ENCODE data around the gene NFILZ. TPM values are rescaled to one million over a fixed set of nuclear protein-coding genes. Genes with fewer than 3 reads are reported as not detected.
"Not testable (repeated sequence)": the region's sequence is repeated elsewhere in the genome, so short reads cannot be mapped to it uniquely, and the experiment has no call there.

NFILZ gene
- total RNA-seq, 1 donor from 2014 or later = not detected

- no peak for ATAC-seq
Measured at GRCh38 chr19:8611877-8612806, 18.3 kb upstream of the NFILZ start.

- no peak for ATAC-seq
Measured at GRCh38 chr19:8612807-8613171, 17.6 kb upstream of the NFILZ start.

GRCh38 chr19:8614455-8614854 lies 16.0 kb upstream of the NFILZ start:
- ATAC-seq = no peak

- no peak for ATAC-seq
Measured at GRCh38 chr19:8615024-8615423, 15.4 kb upstream of the NFILZ start.

GRCh38 chr19:8615813-8616596 lies 14.4 kb upstream of the NFILZ start:
- peak; percentile 35 for ATAC-seq

GRCh38 chr19:8616861-8617260 lies 13.6 kb upstream of the NFILZ start:
- no peak for ATAC-seq

- ATAC-seq = not testable (repeated sequence)
Measured at GRCh38 chr19:8617325-8617724, 13.1 kb upstream of the NFILZ start.

- no peak for ATAC-seq
Measured at GRCh38 chr19:8617984-8618383, 12.4 kb upstream of the NFILZ start.

- no peak for ATAC-seq
Measured at GRCh38 chr19:8618751-8619150, 11.7 kb upstream of the NFILZ start.

- ATAC-seq = not testable (repeated sequence)
Measured at GRCh38 chr19:8622886-8623285, 7.5 kb upstream of the NFILZ start.

- no peak for ATAC-seq
Measured at GRCh38 chr19:8626842-8627241, 3.6 kb upstream of the NFILZ start.

- no peak for ATAC-seq
Measured at GRCh38 chr19:8629184-8629583, 1.2 kb upstream of the NFILZ start.

- ATAC-seq = no peak
Measured at GRCh38 chr19:8630796-8631424, 477 bp downstream of the NFILZ start.

- peak; percentile 22 for ATAC-seq
Measured at GRCh38 chr19:8631425-8631819, 989 bp downstream of the NFILZ start.

- ATAC-seq = no peak
Measured at GRCh38 chr19:8635422-8635821, 5.0 kb downstream of the NFILZ start.

GRCh38 chr19:8637070-8637469 lies 6.6 kb downstream of the NFILZ start:
- ATAC-seq = not testable (repeated sequence)

- ATAC-seq = no peak
Measured at GRCh38 chr19:8638078-8638619, 7.7 kb downstream of the NFILZ start.

- no peak for ATAC-seq
Measured at GRCh38 chr19:8639821-8640401, 9.5 kb downstream of the NFILZ start.

GRCh38 chr19:8640402-8641004 lies 10.1 kb downstream of the NFILZ start:
- ATAC-seq = peak; percentile 32

- ATAC-seq = no peak
Measured at GRCh38 chr19:8641221-8641907, 10.9 kb downstream of the NFILZ start.

- ATAC-seq = no peak
Measured at GRCh38 chr19:8641908-8642547, 11.6 kb downstream of the NFILZ start.
